HG02870 (cell line): ENCODE data around the gene CNTD1.
"Not testable (repeated sequence)": the region's sequence is repeated elsewhere in the genome, so short reads cannot be mapped to it uniquely, and the experiment has no call there.

ENCODE experiments used
- ATAC-seq: cut with Tn5 transposase; IDR thresholded peaks from one replicate; pipeline ENCODE4 v1.9.1; 2021; ENCODE audit warnings: mild to moderate bottlenecking, moderate library complexity; ENCODE audit not compliant: unreplicated experiment

CNTD1 gene, protein sequence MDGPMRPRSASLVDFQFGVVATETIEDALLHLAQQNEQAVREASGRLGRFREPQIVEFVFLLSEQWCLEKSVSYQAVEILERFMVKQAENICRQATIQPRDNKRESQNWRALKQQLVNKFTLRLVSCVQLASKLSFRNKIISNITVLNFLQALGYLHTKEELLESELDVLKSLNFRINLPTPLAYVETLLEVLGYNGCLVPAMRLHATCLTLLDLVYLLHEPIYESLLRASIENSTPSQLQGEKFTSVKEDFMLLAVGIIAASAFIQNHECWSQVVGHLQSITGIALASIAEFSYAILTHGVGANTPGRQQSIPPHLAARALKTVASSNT

GRCh38 chr17:42798383-42799380 is at the start of gene CNTD1, which contains the start of gene COA3:
Gene CNTD1, plus strand, starts transcription at chr17:42798861. Its CDS starts 207 bp downstream, at chr17:42799068.
Gene COA3, minus strand, starts transcription at chr17:42798704. Its CDS starts 23 bp downstream, at chr17:42798681.
- ATAC-seq = no peak

- no peak for ATAC-seq
Observed at GRCh38 chr17:42748908-42749798, 49.5 kb upstream of the CNTD1 start.

DNA sequence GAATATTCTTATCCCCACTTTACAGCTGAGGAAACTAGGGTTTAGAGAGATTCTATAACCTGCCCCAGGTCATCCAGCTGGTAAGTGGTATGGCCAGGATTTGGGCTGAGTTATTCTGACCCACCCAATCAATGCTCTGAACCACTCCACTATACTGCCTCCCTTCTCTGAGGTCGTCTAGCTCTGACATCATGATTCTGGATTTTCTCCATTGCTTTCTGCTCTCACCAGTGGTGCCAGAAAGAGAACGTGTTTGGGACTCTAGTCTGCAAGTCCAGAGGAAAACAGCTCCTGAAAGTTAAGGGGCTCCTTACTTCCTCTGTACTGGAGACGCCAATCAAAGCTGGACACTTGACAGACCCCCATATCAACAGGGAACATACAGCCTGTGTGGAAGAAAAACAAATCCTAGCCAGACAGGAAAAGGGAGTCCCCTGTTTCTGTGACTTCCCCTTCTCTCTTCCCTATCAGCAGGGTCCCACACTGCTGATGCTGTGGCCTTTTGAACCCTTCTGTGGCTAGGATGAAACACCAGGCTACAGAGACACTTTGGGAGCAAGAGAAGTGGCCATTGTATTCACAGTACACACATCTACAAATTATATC is 47.8 kb upstream of the CNTD1 start:
- no peak for ATAC-seq

- ATAC-seq = no peak
Observed at GRCh38 chr17:42751628-42752027, 47.0 kb upstream of the CNTD1 start.

- ATAC-seq = no peak
Observed at GRCh38 chr17:42754782-42755181, 43.9 kb upstream of the CNTD1 start.

DNA sequence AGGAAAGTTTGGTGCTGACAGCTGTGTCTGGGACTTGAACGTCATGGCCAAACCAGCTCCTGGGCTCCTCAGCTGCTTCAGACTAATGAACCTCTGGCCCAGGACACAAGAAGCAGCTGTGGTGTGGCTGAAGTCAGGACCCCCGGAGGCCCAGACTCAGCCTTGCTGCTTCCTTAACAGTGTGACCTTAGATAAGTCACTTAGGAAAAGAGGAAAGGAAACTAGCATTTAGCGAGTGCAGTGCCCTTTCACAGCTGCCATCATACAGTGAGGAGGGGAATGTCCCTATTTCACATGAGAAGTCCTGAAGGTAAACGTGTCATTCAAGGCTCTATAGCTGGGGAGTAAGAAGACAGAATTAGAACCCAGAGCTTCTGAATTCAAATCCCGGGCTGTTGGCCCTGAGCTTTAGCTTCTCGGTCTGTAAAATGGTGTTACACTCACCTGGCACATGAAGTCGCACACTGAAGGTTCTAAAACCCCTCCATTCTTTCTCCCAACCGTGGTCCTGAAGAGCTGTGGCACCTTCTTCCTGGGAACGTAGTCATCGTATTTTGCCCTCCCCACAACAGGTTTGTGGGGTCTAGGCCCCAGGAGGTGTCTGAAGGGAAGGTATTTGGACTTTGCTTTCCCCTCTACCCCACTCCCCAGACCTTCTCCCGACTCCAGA is 38.5 kb upstream of the CNTD1 start:
- ATAC-seq = no peak

- ATAC-seq = no peak
Observed at GRCh38 chr17:42760652-42761581, 37.7 kb upstream of the CNTD1 start, which contains the start of gene RAMP2. Gene RAMP2, plus strand, starts transcription at chr17:42761227. Its CDS starts 35 bp downstream, at chr17:42761262.

- no peak for ATAC-seq
Observed at GRCh38 chr17:42761638-42762037, 37.0 kb upstream of the CNTD1 start.

- no peak for ATAC-seq
Observed at GRCh38 chr17:42766124-42766523, 32.5 kb upstream of the CNTD1 start.

DNA sequence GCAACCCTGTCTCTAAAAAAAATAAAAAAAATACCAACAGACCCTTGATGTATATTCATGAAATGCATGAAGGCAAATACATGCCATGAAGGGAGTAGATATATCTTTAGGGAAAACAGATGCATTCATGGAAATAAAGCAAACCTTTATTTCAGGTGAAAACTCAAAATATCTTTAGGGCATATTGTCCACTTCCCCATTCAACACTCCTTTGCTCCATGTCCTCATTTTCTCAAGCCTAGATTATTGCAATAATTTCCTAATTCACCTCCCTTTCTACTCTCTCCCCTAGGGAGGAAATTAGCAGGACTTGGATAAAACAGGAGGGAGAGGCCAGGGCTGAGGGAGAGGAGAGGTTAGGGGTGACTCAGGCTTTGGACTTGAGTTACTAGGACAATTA is 31.1 kb upstream of the CNTD1 start:
- ATAC-seq = no peak

DNA sequence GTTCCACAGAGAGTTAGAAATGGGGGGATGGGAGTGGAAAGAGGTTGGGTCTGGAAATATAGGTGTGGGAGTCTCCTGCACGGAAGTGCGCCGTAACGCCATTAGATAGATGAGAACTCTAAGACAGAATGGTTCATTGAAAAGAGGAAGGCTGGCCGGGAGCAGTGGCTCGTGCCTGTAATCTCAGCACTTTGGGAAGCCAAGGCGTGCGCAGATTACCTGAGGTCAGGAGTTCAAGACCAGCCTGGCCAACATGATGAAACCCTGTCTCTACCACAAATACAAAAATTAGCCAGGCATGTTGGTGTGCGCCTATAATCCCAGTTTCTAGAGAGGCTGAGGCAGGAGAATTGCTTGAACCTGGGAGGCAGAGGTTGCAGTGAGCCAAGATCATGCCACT is 30.7 kb upstream of the CNTD1 start:
- not testable (repeated sequence) for ATAC-seq

- not testable (repeated sequence) for ATAC-seq
Observed at GRCh38 chr17:42769964-42770363, 28.7 kb upstream of the CNTD1 start.

DNA sequence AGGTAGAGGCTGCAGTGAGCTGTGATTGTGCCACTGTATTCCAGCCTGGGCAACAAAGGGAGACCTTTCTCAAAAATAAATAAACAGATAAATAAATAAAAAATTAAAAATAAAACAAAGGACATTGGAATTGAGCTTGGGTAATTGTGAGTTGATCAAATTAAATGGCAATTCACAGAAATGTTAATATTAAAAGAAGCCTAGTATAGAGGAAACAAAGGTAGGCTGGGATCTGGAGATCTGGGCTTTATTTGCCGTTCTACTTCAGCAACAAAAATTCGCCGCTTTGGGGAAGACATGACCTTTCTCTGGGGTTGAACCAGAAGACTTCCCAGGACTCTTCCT is 25.7 kb upstream of the CNTD1 start:
- no peak for ATAC-seq

DNA sequence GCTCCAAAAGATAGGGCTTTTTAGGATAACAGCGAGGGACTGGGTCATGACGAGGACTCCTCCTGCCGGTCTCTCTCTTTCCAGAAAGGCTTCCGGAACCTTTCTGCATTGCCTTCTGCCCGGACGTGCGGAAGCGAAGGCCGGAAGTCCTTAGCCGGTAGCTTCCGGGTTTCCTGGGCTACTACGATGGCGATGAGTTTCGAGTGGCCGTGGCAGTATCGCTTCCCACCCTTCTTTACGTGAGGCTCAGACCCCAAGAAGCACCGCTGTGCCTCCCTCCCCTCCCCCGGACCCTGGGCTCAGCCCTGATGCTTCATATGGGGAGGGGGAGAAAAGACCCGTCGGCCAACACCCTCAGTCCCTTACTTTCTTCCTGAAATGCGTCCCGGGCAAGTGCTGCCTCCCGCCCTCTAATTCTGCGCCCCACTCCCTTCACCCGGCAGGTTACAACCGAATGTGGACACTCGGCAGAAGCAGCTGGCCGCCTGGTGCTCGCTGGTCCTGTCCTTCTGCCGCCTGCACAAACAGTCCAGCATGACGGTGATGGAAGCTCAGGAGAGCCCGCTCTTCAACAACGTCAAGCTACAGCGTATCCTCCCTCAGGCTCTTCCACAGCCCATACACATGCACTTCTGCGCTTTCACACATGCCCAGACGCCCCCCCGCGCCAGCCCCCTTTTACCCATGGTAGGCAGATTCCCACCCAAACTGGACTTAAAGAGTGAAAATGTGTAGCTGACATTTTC is 25.2 kb upstream of the CNTD1 start, which contains the start of gene VPS25:
VPS25 (plus strand) TSS at position 160 of the 746 bp plus-strand sequence; CDS start at position 187, 27 bp downstream.
- peak; percentile 69 for ATAC-seq

DNA sequence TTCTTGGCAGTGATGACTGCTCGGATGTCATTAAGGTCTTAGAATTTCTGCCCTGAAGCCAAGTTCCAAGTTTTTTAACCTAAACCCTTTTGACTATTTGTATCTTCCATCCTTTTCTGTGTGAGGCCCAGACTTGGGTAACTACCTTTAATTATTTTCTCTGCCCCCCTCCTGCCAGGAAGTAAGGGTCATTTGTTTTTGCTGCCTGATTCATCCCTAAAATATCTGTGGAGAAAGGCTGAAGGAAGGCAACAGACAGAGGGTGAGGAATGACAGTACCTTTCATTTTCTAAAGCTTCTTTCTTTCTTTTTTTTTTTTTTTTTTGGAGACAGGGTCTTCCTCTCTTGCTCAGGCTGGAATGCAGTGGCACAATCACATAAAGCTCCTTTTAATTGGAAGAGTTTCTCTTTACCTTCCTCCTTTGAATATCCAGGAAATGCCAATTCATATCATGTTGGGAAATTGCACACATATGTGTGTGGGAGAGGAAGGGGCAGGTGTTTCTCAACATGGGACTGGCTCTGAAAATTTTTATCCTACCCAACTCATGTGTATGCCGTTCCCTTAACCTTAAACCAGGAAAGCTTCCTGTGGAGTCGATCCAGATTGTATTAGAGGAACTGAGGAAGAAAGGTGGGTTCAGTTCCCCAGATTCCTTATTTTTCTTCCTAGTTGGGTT is 24.5 kb upstream of the CNTD1 start:
- no peak for ATAC-seq

DNA sequence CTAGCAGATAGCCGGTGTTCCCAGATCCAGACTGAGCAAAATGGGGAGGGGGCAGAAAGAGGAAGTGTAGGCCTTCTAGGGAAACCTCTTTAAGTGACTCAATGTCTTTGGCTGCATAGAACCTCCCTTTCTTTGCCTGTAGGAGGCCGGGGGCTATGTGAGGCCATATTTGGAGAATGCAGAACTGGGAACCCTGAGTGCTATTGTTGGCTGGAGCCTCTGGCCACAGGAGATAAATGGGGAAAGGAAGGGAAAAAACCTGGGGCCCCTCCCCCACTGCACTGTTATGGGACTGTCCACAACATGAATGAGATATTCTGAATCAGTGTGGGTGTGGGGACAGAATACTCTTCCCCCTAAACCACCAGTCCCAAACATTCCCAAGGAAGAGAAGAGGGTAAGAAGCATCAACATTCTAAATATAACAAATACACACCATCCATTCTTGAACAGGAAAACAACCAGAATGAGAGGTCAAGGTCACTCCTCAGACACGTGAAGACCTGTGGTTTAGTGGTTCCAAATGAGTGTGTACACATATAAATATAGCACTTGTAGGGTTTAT is 23.0 kb upstream of the CNTD1 start:
- ATAC-seq = no peak

GRCh38 chr17:42778570-42778969 is 20.1 kb upstream of the CNTD1 start:
- no peak for ATAC-seq
